Activated CD8-positive, alpha-beta memory T cell treated with anti-CD3 and anti-CD28 coated beads for 24 hours (primary cell): ENCODE data around the gene C10orf53.

ENCODE experiments used
- DNase-seq: peaks from one replicate; pipeline ENCODE4 v3.0.0-alpha.2; 2020

The C10orf53 gene

DNA sequence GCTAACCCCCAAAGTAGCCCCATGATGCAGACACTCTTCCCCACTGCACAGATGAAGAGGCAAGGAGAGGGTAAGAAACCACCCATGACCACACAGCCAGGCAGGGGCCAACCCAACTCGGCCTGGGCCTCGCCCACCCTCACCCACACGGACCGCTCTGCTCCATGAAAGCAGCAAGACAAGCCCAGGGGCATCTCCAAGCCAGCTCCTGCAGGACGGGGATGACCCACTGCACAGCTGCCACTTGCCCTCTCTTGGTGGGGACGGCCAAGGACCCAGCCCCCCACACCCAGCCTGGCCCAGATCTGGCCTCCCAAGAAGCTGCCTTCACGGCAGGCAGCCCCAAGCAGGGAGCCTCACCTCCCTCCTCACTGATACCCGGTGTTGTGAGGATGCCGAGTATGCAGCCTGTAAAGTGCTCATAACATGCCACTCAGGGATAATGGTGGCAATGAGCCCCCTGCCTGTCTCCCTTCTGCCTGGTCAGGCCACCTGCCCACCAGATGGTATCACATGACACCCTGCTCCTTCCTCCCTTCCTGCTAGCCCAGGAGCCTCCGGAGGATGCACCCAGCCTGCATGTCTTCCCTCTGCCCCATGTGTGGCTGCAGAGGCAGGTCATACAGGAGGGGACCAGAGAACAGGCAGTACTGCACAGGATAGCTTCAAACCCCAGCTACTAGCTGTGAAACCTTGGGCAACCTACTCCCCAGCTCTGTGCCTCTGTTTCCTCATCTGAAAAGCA, 59.3 kb downstream of the C10orf53 start:
- peak; percentile 40 for DNase-seq

DNA sequence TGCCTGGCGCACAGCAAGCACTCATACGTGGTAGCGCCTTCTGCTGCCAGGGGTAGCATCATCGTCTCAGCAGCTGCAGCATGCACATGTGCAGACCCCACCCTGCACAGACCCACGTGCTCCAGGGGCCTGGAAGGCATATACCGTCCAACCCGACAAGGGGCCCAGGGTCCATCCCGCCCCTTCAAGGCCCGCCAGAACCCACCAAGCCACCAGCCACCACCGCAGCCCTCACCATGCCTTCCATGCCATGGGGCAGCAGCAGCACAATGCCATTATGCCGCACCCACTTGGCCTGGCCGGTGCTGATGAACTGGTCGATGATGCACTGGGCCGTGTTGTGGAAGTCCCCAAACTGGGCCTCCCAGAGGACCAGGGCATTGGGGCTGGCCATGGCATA, 60.0 kb downstream of the C10orf53 start:
- peak; percentile 28 for DNase-seq

DNA sequence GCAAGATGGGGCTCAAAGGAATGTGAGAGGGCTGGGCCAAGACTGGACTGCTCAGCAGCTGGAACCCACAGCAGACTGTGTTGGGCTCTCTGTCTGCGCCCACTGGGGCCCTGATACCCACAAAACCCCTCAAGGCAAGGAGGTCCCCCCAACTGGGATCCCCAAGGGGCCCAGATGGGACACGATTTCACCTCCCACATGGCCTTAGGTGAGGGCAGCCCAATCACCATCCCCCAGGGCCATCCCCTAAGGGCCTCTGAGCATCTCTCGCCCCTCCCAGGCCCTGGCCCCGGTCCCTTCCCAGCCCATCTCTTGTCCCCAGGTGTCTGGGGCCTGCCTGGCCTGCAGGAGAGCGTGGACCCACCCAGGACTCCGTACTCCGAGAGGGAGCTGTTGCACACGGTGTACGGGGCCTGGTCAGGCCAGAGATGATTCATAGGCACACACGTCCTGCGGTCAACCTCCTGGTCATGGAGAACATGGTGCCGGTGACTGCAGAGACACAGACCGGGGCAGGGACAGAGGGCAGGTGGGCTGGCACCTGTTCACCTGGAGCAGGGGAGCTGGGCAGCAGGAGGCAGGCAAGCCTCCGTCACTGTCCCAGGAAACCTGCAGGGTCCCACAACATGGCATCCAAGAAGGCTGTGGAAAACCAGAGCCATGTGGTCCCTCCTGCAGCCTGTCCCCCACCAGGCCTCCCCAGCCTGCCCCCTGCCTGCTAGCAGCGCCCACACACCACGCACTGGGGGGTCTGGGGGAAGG, 61.1 kb downstream of the C10orf53 start:
- DNase-seq = peak; percentile 37

DNA sequence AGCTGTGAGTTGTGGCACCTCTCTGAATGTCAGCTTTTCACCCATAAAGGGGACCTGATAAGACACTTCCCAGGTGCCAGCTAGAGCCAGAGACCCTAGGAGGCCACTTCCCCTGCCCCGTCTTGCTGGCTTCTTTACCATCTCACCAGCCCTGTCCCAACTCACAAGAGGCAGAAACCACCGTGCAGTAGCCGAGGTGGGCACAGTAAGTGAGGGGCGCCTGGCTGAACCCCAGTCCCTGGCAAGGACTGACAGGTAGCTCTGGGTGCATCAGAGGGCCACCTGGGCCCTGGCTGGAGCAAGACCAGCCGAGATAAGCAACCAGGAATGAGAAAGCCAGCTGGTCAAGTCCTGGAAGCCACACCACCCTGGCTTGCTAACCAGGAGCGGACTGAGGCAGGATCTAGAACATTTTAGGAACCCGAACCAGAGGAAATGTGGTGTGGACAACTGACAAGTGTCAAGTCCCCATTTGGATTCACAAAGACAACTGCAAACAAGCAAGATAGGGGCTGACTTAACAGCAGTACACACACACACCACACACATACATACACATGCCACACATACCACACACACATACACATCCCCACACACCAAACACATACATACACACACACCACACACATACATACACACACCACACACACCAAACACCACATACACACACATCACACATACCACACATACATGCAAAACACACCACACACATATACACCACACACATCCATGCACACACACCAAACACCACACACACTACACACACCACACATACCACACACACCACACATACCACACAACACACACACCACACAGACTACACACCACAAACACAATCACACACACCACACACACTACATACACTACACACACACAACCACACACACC, 61.9 kb downstream of the C10orf53 start:
- no peak for DNase-seq

DNA sequence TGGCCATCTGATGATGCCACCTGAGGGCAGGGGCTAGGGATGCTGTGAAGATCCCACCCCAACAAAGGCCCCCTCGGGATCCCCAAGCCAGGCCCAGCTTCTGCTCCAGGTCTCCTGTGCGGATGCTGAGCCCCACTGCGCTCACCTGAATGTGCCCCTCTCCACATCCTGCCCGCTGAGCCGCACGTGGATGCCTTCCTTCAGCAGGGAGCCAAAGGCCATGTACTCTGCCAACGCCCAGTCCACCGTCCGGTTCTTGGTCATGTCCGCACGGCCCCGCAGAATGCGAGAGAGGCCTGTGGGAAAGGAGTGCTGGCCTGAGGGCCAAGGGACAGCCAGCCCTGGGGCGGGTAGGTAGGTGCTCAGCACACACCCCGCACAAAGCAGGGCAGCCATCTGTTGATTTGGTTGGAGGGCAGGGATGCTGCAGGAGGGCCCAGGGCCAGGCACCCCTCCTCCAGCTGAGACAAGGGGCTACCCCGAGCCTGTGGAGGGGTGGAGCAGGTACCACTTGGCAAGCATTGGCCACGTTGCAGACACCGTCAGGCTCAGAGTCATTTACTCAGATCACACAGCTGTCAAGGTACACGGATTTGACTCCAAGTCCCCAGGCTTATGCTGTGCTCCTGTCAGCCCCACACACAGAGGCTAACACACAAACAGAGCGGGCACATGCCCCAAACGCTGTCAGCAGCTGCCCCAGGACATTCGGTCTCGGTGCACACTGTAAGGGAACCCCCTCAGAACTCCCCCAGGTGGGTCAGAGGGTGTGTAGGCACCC, 63.4 kb downstream of the C10orf53 start:
- DNase-seq = no peak

DNA sequence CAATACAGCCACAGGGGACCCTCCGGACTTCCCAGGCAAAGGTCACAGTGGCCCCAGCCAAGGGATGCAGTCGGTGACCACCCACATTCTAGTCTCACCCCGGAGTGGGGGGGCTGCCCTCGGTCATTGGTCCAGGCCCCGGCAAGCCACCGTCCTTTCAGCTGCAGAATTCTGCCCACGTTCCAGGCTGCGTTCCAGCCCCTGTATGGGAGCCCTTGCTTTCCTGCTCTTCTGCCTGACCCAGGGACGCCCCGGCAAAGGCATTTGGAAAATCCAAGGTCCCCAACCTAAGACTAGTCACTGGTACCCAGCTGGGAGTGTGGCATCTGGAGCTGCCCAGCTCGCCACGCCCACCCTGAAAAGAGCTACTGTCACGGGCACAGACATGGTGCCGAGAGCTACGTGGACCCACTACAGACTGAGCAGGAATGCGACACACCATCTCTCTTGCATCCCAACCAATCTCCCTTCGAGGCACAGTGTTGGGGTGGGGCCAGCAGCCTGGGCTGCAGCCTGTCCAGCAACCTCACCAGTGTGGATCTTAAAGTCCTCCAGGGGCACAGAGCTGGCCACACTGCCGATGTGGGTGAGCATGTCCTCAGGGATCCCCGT, 64.1 kb downstream of the C10orf53 start:
- no peak for DNase-seq

DNA sequence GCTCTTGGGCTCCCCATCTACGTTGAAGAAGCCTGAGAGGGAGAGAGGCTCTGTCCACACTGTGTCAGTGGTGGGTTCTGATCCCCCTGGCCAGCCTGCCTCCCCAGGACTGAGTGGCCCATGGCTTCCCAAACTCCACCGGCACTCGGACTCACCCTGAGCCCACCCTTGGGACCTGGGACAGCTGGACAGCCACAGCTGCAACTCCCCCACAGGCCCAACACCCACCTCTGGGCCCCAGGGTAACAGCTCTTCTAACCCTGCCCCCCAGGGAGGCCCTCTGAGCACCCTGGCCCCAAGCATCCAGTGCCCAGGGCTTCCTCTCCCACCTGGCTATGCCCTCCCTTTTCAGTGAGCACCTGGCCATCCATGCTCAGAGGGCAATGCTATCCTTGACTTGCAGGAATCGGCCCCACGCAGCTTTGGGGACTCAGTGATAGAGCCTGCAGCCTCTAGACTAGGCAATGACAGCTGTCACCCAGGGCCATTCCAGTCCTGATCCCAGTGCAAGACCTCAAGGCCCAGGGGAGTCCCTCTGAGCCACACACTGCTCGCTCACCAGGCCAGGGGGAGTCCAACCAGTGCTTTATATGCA, 64.7 kb downstream of the C10orf53 start:
- peak; percentile 41 for DNase-seq

DNA sequence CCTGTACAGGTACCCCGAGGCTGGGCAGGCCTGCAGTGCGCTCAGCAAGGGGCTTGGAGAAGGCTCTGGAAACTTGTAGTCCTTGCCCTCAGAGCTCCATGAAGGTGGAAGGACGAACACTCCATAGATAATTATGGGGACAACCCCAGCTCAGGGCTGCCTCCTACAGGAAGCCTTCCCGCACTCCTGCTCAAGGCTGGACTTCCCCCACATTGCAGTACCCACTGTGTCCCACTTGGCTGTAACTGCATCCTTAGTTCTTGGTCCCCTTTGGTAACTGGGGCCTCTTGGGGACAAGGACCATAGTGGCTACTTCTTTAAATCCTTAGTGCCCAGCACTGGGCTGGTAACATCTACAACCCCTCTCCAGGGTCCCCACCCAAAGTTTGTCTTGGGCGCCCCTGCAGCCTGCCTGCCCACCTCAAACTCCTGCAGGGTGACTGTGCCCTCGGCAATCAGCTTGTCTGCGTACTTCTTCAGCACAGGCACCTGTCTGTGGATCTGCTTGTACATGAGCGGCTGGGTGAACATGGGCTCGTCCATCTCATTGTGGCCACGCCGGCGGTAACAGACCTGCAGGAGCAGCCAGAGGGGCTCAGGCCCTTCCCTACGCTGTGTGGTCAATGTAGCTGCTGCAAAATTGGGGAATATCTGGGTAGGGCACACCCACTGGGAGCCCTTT, 65.6 kb downstream of the C10orf53 start:
- DNase-seq = no peak

DNA sequence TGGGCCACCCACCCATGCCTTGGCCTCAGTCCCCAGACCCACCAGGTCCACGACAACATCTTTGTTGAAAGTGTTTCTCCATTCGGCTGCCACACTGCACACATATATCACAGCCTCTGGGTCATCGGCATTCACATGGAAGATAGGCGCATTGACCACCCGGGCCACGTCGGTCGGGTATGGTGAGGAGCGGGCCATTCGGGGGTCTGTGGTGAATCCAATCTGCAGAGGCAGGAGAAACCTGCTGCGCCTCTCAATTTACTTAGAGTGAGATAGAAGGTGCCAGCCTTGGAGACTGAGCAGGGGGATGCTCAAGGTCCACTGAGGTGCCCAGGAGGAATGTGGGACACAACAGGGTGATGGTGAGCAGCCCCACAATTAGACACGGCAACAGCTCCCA, 66.3 kb downstream of the C10orf53 start:
- DNase-seq = peak; percentile 43

DNA sequence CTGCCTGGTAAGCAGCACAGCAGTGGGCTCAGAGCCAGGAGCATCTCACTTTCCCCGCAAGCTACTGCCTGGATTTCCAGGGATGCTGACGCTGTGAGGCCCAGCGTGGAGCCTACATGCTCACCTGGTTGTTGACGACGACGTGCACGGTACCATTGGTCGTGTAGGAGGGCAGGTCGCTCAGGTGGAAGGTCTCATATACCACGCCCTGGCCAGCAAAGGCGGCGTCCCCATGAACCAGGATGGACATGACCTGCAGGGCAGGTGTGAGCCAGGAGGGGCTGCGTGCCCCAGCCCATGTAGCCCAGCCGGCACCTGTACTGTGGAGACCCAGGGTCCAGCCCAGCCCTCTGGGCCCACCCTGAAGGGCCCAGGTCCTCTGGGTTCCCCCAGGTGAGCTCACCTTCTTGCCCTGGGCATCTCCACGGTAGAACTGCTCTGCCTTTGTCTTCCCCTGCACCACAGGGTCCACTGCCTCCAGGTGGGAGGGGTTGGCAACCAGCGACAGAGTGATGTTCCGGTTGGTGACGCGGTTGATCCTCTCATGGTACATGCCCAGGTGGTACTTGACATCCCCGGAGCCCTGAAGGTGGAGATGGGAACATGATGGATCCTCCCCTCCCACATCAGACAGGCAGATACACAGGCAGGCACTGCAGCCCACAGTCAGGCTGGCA, 67.3 kb downstream of the C10orf53 start:
- DNase-seq = peak; percentile 40
